B cell (primary cell): Measurements from ENCODE around the gene ERBB2. TPM values are rescaled to one million over a fixed set of nuclear protein-coding genes. Genes with fewer than 3 reads are reported as not detected.

ENCODE experiments used
- ATAC-seq: fragments of 200-7000 bp; cut with Tn5 transposase; one replicate; pipeline ENCODE4 v1.10.0; 2021; ENCODE audit warnings: low read depth, mild to moderate bottlenecking, moderate number of reproducible peaks, moderate library complexity
- CTCF ChIA-PET: fragments of 350-600 bp; sonication (Branson Sonifier 250); formaldehyde crosslinking; loops from one replicate; lab custom pipeline; 2021; ENCODE audit warnings: antibody characterized with exemption, inconsistent platforms; lab: Charles Lee
- POLR2A ChIA-PET: fragments of 350-600 bp; sonication (Branson Sonifier 250); formaldehyde crosslinking; loops from one replicate; lab custom pipeline; 2021; ENCODE audit warnings: antibody characterized with exemption; lab: Charles Lee
- DNase-seq: peaks from one replicate; pipeline ENCODE4 v3.0.0; 2013
- H2AFZ ChIP-seq: 2 replicates; pipeline ENCODE4 v1.6.1; 2012; ENCODE audit warnings: mild to moderate bottlenecking, low read depth, low read length; ENCODE audit not compliant: insufficient read depth, poor library complexity, severe bottlenecking
- H3K27ac ChIP-seq, 2 donors: 1 replicate in 1 of 2; 2 replicates in 1 of 2; pipeline ENCODE4 v1.5.1; 2012 to 2013; ENCODE audit warnings: low read length in 2 of 2, mild to moderate bottlenecking in 2 of 2, moderate library complexity in 1 of 2
- H3K27me3 ChIP-seq, 4 experiments: fragments of 200-600 bp in 1 of 4; sonication (generic) in 1 of 4; replicated peaks in 1 of 4; 1 replicate in 2 of 4; 2 replicates in 2 of 4; pipeline versions ENCODE4 v1.6.1 to v1.7.0; 2013 to 2016; ENCODE audit warnings: low read length in 3 of 4, mild to moderate bottlenecking in 2 of 4, mixed read lengths in 1 of 4, moderate library complexity in 1 of 4; ENCODE audit not compliant: insufficient read depth in 4 of 4, control insufficient read depth in 3 of 4; ENCODE audit errors: control extremely low read depth in 1 of 4
- H3K36me3 ChIP-seq, 2 experiments: replicated peaks in 1 of 2; 1 replicate in 1 of 2; 2 replicates in 1 of 2; pipeline versions ENCODE4 v1.6.1 to v1.7.1; 2013; ENCODE audit warnings: low read length in 1 of 2; ENCODE audit not compliant: insufficient read depth in 2 of 2, control insufficient read depth in 1 of 2; ENCODE audit errors: control extremely low read depth in 1 of 2, extremely low read depth in 1 of 2
- H3K4me1 ChIP-seq, 2 donors: fragments of 200-600 bp in 1 of 2; sonication (generic) in 1 of 2; 1 replicate in 1 of 2; 2 replicates in 1 of 2; pipeline versions ENCODE4 v1.5.1 to v1.6.1; 2013 to 2017; ENCODE audit warnings: low read length in 2 of 2; ENCODE audit not compliant: control insufficient read depth in 2 of 2, insufficient read depth in 2 of 2
- H3K4me2 ChIP-seq: replicated peaks from 2 replicates; pipeline ENCODE3; 2012; ENCODE audit warnings: mild to moderate bottlenecking, low read depth, low read length; ENCODE audit not compliant: poor library complexity, severe bottlenecking
- H3K4me3 ChIP-seq, 5 experiments: fragments of 200-600 bp in 1 of 5; sonication (generic) in 1 of 5; 1 replicate in 3 of 5; 2 replicates in 2 of 5; pipeline versions ENCODE4 v1.5.1 to v1.7.0; 2011 to 2016; ENCODE audit warnings: low read length in 4 of 5, mild to moderate bottlenecking in 4 of 5, low read depth in 2 of 5, control low read depth in 1 of 5, moderate library complexity in 1 of 5; ENCODE audit not compliant: insufficient read depth in 1 of 5; ENCODE audit errors: control extremely low read depth in 1 of 5, extremely low read depth in 1 of 5
- H3K79me2 ChIP-seq: fragments of 200-600 bp; sonication (generic); one replicate; pipeline ENCODE4 v1.6.0; 2016; ENCODE audit warnings: low read length; ENCODE audit not compliant: control insufficient read depth, insufficient read depth
- H3K9ac ChIP-seq: fragments of 200-600 bp; sonication (generic); 2 replicates; pipeline ENCODE4 v1.6.1; 2017; ENCODE audit warnings: mild to moderate bottlenecking, low read length, moderate library complexity
- H3K9me3 ChIP-seq, 3 donors: one replicate each; pipeline versions ENCODE4 v1.6.1 to v1.7.1; 2013; ENCODE audit warnings: low read length in 2 of 3; ENCODE audit not compliant: control insufficient read depth in 2 of 3, insufficient read depth in 1 of 3; ENCODE audit errors: control extremely low read depth in 1 of 3
- H4K20me1 ChIP-seq: 2 replicates; pipeline ENCODE4 v1.6.0; 2012; ENCODE audit warnings: mild to moderate bottlenecking, low read length; ENCODE audit not compliant: insufficient read depth, control insufficient read depth, poor library complexity, severe bottlenecking
- H3K27ac Mint-ChIP-seq: one replicate; pipeline ENCODE4 v1.8.0; 2021; ENCODE audit warnings: mixed read lengths
- H3K27me3 Mint-ChIP-seq: one replicate; pipeline ENCODE4 v1.8.0; 2021; ENCODE audit warnings: mixed read lengths
- H3K4me1 Mint-ChIP-seq: one replicate; pipeline ENCODE4 v1.8.0; 2021; ENCODE audit warnings: mixed read lengths
- H3K4me3 Mint-ChIP-seq: one replicate; pipeline ENCODE4 v1.8.0; 2021; ENCODE audit warnings: mixed read lengths
- H3K9me3 Mint-ChIP-seq: one replicate; pipeline ENCODE4 v1.8.0; 2022; ENCODE audit warnings: mixed read lengths; ENCODE audit not compliant: insufficient read depth
- CTCF ChIP-seq: fragments of 200-600 bp; IDR thresholded peaks from one replicate; pipeline ENCODE4 v1.8.0; 2022; ENCODE audit warnings: antibody characterized with exemption, mild to moderate bottlenecking
- EZH2 ChIP-seq: IDR thresholded peaks from 2 replicates; pipeline ENCODE4 v1.6.1; 2012; ENCODE audit warnings: borderline replicate concordance, low read depth, mild to moderate bottlenecking, moderate library complexity, low read length; ENCODE audit not compliant: insufficient read depth, poor library complexity, severe bottlenecking
- WGBS: methylation state at CpG from one replicate; pipeline ENCODE4 v1.1.5; 2013; ENCODE audit warnings: missing lambda C conversion rate; ENCODE audit not compliant: insufficient coverage; 5-methylcytosine and 5-hydroxymethylcytosine counted together
- intact Hi-C: fragments of 100-400 bp; cut with micrococcal nuclease; formaldehyde crosslinking; loops from one replicate; pipeline ENCODE4 v1.10.0; 2022
- polyA plus RNA-seq: library from polyadenylated mRNA; depleted of rRNA; stranded (reverse); fragments of >200 nt; gene quantifications from 2 replicates; pipeline ENCODE4 v1.2.3, GENCODE V29; 2012
- total RNA-seq, 2 donors: library from RNA; stranded (reverse); fragments of 120-200 nt in 1 of 2; gene quantifications; 1 replicate in 1 of 2; 2 replicates in 1 of 2; pipeline versions ENCODE4 v1.2.3 to v1.2.4, GENCODE V29; 2013 to 2022

Gene ERBB2
- total and polyA plus RNA-seq, 2 donors (not counting 1 experiment from before 2014, with no cell fraction given): 3.2 to 8.4 TPM

GRCh38 chr17:39719563-39720355, 19.9 kb downstream of the ERBB2 start:
- no peaks in the 10 kb centered on the region for H3K4me1 Mint-ChIP-seq
- H3K27me3 Mint-ChIP-seq: no peaks in the 10 kb centered on the region
- H3K36me3 ChIP-seq: no peaks in the 10 kb centered on the region
- H3K27me3 ChIP-seq: no peaks in the 10 kb centered on the region
- no peaks in the 10 kb centered on the region for H3K4me1 ChIP-seq
- WGBS: 88% methylated on average over 2 of the region's 7 CpGs
- TF ChIP-seq CTCF: no peak
- no peaks in the 10 kb centered on the region for H3K79me2 ChIP-seq
- H3K4me2 ChIP-seq: no peak overlapping the region
- POLR2A ChIA-PET: no interaction called here
- ATAC-seq (no peak), DNase-seq (no peak)
- peaks cover 0 to 3% (median 0%) of the 10 kb centered on the region in 3 donors for H3K9me3 ChIP-seq
- no peaks in the 10 kb centered on the region for H4K20me1 ChIP-seq
- no peaks in the 10 kb centered on the region for H3K9me3 Mint-ChIP-seq
- intact Hi-C loops: no loop called here
- no peak overlapping the region for H3K4me3 ChIP-seq
- no peak overlapping the region for H3K4me3 Mint-ChIP-seq
- H2AFZ ChIP-seq: no peak overlapping the region
- H3K9ac ChIP-seq: no peak overlapping the region
- H3K27ac Mint-ChIP-seq: no peak overlapping the region
- CTCF ChIA-PET: interaction anchor here (1.0 to 1.3 kb wide), 2 partner anchors 65 to 98 kb away, joined by 3 to 5 read pairs; no protein-coding TSS in a partner anchor
- H3K27ac ChIP-seq: no peak overlapping the region

- Mint-ChIP-seq H3K27me3 (no peaks in the 10 kb centered on the region), H3K4me1 (peaks cover 9% of the 10 kb centered on the region), H3K4me3 (no peak overlapping the region), H3K27ac (no peak overlapping the region), H3K9me3 (no peaks in the 10 kb centered on the region)
- Histone ChIP-seq H2AFZ (no peak overlapping the region), H3K27ac (no peak overlapping the region), H3K36me3 (peaks cover 0 to 3% of the 10 kb centered on the region in 2 experiments), H3K4me3 (no peak overlapping the region), H3K4me1 (no peaks in the 10 kb centered on the region), H3K9ac (no peak overlapping the region), H3K27me3 (no peaks in the 10 kb centered on the region), H3K79me2 (no peaks in the 10 kb centered on the region), H4K20me1 (peaks cover 5% of the 10 kb centered on the region), H3K4me2 (no peak overlapping the region), H3K9me3 (peaks cover 0 to 3% (median 0%) of the 10 kb centered on the region in 3 donors)
- no peak for TF ChIP-seq EZH2
- no peak for TF ChIP-seq CTCF
- ChIA-PET POLR2A (no interaction called here), CTCF (no interaction called here)
- 83% methylated on average over 1 of the region's 6 CpGs for WGBS
- no peak for DNase-seq
- intact Hi-C loops: no loop called here
- ATAC-seq: no peak
These were observed 22.2 kb downstream of the ERBB2 start for GRCh38 chr17:39722104-39722503.
